Inflammatory macrophage treated with lipopolysaccharide for 4 hours (primary cell): ENCODE measurements around the gene OTOS.

ENCODE experiments used
- DNase-seq: peaks from one replicate; pipeline ENCODE4 v3.0.0-alpha.2; 2020

OTOS gene

DNA sequence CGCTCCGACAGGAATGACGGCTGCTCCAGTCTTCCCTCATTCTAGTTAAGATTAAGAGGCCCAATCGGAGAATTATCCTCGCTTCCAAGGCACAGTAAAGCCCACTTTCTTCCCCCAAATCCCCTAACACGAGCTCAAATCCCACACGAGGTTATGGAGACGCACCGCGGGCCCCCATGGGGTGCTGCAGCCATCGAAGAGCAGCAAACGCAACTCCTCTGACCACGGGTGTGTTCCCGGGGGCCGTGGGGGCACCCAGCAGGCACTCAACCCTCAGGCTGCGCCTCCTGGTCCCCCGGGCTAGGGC lies 4.8 kb downstream of the OTOS start:
- peak; percentile 0 for DNase-seq

DNA sequence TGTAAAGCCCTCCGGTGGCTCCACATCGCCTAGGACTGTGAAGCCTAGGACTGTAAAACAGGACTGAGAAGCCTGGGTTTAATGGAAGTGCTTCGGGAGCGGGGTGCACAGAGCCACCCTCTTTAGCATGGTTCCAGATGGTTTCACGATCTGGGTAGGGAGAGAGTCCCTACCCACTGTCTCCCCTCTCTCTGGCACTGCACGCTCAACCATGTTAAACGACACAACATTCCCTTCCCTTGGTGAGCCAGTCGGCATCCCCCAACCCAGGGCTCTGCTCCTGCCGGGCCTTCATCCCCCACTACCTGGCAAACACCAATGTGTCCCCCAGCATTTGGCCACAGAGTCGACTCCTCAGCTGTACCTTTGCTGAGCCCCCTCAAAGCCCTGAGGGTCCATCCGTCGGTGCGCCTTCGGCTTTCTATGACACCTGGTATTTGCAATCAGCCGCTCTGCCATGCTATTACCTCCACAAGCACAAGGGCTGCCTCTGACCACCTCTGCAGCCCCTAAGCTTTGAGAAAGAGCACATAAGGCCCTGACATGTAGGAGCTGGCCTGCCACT lies 5.4 kb downstream of the OTOS start:
- DNase-seq = no peak

DNA sequence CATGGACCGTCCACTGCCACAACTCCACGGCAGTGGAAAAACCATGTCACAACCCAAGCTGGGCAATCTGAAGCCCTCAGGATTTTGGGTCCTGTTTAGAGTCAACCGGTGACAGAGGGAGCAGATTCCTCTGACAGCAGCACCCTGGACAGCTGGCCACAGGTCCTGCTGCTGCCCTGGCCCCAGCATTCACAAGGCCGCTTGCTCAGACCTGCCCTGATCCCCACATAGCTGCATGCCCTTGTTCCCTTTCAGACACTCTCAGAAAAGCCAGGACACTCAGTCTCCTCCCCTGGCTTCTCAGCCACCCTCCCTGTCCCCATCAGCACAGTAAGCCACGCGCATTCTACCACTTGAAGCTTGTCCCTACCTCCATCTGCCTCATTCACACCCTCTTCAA lies 6.0 kb downstream of the OTOS start:
- DNase-seq = no peak

DNA sequence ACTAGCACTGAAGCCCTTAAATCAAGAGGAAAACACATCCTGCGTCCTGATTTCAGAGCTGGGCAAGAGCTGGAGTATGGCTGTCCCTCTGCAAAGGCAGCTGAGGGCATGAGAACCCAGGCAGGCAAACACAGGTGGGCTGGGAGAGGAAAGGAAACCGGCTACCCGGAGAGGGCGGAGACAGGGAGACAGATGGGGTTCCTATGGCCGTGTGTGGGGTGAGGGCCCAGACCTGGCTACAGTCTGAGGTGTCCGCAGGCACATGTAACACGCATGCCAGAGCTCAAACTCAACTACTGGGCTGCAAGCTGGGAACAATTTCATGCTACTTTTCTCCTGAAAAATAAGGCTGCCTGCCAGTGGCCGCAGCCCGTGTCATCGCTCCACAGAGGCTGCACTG lies 7.1 kb downstream of the OTOS start:
- no peak for DNase-seq

DNA sequence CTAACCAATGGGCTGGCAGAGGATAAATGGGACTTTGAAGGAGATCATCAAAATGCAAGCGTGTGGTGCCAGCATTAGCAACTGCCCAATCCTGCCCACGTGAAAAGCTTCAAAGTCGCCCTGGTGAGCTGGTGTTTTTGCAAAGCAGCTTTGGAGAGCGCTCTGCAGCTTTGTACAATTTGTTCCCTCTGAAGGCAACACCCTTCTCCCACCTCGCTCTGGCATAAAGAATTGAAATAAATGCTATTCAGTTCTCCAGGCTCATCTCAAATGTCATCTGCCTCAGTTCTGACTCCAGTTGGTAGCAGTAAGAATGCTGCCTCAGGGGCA lies 7.8 kb downstream of the OTOS start:
- DNase-seq = no peak

DNA sequence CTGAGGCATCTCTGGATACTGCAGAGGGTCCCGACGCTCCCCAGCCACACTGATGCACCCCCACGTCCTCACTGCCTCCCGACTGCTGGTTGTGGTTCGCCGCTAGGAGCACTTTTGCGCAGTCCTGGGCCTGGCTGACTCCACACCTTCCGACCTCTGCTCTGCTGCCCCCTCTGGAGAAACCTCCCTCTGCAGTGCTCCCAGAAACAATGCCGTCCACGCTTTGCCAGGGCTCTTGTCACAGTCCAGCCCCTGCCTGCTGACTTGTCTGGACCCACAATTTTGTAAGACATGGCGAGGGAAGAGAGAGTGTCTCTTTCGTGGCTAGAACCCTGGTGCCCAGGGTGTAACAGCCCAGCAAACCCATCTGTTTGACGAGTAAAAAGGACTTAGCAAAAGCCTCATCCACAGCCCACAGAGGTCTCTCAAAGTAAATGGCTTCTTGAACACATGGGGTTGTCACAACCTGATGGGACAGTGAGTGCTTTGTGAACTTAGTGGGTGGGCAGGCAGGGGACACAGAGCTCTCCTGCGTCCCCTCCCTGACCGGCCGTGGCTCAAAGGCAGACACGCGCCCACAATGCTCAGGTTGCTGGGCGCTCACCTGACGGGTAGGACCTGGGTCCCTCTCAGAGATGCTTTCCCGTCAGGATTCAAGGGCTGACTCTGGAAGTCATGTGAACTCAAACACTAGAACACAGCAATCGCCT lies 8.4 kb downstream of the OTOS start:
- no peak for DNase-seq

DNA sequence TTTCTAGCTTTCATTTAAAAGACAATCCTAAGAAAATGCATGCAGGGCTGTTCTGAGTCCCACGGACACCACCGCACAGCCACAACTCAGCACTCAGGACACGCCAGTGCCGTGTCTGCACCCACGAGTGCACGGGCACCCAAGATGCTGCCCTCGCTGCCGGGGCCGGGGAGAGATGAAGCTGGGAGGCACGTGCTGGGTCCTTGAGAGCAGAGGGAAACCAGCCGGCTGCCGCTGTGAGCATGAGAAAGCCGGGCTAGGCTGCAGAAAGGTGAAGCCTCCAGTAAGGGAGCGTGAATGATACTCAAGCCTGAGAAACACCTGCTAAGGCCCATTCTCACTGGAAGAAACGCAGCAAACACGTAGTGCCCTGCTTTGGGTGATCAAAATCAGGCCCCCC lies 9.2 kb downstream of the OTOS start:
- no peak for DNase-seq

DNA sequence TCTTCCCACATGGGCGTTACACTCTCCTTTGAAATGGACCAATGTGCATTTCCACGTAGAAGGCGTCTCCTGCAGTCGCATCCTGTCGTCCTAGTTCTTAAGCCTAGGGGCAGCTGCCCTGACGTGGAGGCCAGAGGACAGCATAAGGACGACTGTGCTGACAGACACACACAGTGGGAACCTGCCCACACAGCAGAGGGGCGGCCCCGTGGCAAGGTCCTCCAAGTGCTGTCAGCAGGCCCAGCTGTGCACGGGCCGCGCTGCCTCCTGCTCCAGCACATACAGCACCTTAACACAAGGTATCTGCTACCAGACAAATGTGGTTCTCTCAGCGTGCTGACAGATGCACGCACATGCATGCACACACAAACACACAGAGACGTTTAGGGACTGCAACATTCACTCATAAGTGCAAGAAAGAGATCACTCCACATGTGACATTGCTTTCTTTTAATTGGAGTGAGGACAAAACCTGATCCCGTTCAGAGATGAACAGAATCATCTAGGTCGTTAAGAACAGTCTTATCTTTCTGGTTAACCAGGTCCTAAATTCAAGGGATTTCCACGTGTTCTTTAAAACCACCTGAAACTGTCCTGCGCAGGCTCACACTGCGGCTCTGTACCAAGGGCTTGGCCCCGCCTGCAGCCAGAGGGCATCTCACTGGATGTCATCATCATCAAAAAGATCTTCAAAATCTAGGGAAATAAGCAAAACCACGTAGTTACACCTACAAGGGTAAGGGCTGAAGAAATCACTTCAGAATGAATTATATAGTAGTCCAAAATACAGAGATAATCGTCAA lies 9.9 kb downstream of the OTOS start:
- DNase-seq = no peak

DNA sequence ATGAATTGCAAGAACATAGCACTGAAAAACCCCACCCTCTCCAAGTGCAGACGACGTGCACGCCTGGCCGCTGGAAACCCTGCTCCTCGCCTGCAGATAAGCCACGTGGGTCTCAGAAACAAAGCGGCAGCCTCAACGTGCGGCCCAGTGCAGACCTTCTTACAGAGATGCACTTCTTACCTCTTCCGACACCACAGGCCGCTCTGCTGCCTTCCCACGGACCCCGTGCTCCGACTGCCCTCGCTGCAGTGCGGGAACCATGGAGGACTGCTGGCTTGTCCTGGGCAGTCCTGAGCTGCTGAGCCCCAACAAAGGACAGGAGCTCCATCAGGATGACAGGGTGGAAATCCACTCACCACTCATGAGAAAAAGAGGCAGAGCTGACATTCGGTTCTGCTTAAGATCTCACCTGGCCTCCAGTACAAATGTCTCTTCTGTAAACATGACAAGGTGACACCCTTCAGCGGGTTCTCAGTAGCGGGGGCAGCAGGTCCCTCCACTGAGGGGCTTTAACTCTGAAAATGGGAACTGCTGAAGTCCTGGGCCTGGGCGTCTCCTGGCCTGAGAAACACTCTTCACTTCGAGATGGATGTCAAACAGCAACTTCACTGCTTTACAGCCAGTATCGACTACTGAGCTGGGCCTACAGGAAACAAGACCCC lies 10.6 kb downstream of the OTOS start:
- DNase-seq = no peak

DNA sequence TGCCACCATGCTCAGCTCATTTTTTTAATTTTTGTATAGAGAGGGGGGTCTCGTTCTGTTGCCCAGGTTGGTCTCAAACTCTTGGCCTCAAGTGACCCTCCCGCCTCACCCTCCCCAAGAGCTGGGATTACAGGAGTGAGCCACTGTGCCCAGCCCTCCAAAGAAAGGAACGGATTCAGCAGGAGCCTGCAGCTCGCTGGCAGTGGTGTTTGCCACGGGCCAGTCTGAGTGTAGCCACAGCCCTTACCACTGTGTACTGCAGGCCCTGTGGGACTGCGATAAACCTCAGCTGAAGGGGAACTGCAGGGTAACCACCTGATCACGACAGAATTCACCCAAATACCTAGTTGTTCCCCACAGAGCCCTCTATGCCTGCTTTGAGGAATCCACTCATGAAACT lies 11.1 kb downstream of the OTOS start:
- no peak for DNase-seq

DNA sequence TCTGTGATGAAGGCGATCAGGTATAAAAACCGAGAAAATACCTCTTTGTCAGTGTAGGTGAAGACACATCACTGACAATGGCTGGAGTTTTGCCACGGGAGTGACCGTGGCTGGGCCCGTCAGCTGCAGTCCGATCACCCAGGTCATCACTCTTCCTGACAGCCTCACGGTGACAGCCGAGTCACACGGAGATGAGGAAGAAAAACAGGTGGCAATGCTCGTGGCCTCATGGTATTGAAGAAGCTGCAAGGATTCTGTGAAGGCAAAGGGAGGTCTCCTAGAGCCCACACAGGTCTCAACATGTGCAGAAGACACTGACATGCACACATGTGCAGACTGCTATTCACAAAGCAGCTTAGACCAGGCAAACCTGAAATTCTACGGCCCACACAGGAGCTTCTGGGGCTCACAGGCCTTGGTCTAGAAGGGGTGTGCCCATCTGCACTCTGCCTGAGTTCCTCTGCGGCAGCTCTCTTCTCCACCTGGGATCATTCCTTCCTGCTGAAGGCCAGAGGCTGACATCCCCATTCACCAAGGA lies 11.8 kb downstream of the OTOS start:
- no peak for DNase-seq

DNA sequence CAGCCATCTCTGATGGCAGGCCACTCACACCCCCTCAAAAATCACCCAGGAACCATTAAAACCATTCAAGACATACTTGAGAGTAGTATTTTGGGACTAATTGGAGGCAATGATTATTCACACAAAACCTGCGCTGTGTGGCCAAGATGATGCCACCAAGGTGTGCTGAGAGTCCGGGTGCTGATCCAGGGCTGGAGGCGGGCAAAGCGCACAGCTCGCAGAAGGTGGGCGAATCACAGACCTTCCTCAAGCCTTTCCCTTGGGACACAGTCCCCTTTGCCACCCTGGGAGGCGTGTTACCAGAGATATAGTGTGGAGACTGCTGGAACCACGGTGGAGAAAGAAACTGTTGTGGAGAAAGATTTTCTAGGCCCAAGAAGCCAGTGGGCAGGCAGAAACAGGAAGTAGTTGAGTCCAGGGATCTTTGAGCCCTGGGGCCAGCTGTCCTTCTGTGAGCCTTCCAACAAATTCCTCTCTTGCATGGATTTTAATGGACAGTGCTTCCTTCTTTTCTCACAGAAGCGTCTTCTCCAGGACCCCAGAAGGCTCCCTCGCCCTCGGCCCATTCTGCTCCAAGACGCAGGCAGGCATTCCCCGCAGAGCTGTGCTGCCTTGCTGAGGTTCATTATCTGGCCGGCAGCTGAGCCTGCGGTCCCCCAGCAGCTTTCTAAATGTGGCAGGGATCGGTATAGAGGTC lies 12.4 kb downstream of the OTOS start:
- DNase-seq = no peak

DNA sequence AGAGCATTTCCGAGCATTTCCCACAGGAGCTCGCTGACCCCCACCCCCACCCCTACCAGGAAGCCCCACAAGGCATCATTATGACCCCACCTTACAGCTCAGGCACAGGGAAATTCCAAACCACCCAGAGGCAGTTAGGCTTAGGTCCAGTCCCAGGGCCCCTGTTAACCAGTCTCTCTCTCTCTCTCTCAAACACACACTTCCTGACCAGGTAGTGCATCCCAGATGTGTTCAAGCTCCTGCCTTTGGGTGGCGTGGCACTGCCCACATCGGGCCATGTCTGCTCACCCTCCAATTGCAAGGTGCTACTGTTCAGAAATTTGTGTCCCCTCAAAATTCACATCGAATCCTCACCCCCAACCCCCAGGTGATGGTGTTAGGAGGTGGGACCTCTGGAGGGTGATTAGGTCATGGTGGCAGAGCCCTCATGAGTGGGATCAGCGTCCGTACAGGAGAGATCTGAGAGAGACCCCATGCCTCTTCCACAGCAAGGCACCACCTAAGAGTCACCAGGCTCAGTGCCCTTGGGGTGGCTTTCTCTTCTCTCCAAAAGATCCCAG lies 13.2 kb downstream of the OTOS start:
- DNase-seq = no peak

DNA sequence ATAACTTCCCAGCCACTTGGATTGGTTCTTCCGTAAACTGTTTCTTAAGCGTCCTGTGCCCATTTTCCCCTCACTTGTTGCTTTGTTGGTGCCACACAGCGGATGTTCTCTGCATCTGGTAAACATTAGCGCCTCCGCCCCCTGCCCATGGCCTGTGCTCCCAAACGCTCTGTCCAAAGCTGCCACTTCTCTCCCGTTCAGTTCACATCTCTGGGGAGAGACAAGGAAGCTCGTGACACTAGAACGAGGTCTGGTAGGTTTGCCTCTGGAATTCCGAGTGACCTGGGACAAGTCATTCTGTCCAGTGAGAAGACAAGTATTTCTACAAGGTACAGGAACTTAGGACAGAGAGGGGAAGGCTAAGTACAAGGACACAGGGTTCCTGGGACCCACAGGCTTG lies 13.7 kb downstream of the OTOS start:
- no peak for DNase-seq

DNA sequence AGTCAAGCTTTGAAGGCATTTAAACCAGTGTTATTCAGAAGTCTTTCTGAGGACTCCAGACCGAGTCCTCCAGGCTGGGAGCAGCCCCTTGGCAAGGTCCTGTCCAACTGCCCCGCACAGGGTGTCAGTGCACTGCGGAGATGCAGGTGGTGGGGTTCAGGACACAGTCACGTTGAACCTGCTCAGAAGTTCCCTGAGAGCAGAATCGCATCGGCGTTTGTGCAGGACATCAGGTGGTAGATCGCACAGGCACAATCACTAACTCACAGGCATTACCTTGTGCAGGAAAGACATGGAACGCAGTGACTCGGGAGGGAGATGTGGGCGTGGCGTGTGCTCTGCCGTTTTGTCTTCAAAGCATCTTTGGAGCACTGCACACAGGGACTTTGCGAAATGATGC lies 14.7 kb downstream of the OTOS start:
- DNase-seq = no peak

DNA sequence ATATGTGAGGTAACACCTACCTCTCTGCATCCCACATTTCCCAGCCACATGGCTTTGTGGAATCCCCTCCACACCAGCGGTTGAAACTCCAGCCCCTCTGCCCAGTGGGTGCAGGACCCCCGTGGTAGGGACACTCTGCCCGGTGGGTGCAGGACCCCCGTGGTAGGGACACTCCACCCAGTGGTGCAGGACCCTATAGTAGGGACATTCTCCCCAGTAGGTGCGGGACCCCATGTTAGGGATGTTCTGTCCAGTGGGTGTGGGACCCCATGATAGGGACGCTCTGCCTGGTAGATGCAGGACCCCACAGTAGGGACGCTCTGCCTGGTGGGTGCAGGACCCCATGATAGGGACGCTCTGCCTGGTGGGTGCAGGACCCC lies 15.8 kb downstream of the OTOS start:
- DNase-seq = no peak

DNA sequence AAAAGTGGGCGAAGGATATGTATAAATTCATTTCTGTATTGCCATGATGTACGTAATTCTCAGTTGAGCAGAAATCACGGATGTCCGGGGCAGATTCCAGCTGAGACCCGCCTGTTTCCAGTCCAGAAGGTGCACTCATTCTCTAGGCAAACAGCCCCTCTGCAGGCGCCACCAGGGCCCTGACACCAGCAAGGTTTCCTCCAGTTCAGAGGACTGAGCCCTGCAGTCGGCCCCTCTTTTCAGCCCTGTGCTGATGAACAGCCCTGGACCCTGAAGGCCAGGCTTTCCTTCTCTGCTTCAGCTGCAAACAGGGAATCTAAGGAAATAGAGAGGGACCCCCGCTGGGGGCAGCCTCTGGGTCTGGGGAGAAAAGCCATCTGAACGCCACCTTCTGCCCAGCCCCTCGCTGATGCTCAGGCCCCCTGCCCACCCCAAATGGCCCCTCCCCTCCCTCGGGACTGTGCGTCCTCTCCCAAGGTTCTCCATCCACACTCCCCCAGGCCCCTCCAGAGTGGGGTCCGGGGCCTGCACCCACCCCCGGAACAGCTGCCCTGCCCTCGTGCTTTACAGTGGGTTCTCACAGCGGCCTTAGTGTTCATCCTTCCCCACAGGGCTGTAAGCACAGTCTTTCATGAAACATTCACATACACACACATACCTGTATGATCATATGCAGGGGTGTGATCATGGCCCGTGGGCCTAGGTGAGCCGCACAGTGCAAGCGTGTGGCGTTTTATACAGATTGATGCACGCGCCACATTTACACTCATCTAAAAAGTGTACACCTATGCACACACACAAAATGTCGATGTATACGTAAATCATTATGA lies 16.4 kb downstream of the OTOS start:
- no peak for DNase-seq

DNA sequence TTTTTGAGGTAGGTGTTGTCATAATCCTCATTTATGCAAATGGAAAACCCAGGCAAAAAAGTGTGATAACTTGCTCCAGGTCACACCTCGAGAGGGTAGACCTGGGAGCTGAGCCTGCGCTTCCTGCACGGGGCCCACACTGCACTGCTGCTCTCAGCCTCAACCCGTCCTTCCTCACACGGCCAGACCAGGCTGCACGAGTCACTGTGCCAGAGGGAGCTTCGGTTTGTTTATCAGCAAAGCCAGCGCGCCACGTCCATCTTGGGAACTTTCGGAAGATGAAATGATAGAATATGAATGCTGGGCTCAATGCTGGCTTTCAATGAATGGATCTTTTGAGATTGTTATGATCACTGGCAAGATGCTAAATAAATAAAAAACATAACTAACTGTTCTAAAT lies 18.8 kb downstream of the OTOS start:
- no peak for DNase-seq

DNA sequence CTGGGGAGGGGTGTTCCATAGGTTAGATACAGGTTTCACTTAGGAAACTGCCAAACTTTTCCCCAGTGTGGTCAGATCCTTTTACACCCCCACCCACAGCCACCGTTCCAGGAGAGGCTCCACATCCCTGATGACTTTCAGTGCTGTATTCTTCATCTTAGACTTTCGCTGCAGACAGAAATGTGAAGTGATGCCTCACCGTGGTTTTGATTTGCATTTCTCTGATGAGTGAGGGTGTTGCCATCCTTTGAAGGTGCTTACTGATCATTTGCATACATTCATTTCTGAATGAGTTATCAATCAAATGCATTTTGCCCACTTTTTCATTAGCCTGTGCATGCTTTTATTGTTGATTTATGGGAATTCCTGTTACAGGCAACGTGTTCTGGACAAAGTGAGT lies 19.3 kb downstream of the OTOS start:
- no peak for DNase-seq

DNA sequence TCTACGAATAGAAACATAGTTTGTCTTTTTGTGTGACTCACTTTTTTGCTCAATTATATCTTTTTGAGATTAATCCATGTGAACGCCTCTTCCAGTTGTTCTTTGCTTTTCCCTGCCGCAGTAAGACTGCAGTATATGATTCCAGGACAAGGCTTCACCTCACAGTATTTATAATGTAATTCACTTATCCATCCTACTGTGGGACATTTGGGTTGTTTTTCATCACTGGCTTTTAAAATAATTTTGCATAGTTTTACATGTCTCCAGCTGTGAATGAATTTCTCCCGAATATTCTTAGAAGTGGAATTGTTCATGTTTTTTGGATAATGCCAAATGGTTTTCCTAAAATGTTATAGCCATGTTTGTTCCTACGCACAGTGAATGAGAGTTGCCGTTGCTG lies 26.2 kb downstream of the OTOS start:
- no peak for DNase-seq

DNA sequence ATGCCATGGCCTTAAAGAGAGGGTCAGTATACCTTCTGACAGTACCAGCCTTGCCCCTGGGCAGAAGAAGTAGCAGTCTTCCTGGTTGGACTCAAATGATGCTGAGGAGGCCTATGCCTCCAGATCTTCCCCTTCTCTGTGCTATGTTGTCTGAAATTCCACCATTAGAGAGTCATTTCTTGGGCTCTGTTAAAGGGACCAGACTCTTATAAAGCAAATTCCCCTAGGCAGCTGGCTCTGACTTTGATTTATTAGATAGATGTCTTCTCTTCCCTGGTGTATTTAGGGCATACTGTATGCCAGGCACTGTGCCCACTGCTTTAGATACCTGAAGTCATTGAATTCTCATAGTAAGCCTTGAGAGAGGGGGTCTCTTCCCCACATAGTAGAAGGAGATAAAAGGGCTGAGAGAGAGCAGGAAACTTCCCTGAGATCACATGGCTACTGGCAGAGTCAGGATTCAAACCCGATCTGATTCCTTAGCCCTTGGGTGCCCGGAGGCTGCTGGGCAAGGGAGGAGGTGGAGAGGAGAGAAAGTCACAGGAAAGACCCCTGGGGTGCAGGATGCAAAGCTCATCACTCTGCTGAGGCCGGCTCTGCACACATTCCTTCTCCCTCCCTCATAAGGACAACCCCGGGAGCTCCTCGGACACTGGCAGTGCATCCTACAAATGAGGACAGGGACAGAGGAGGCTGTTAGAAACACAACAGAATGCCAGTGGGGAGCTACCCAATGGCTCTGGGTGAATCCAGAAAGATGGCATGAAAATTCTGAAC lies 27.4 kb downstream of the OTOS start:
- DNase-seq = no peak
